IPS-NIHi11 (cell line): Measurements from ENCODE around the gene EIF4G3.
"Not testable (repeated sequence)": the region's sequence is repeated elsewhere in the genome, so short reads cannot be mapped to it uniquely, and the experiment has no call there.

Experiments
- DNase-seq: peaks from one replicate; pipeline ENCODE4 v3.0.0; 2012; ENCODE audit warnings: mixed read lengths, low spot score

The EIF4G3 gene

DNA sequence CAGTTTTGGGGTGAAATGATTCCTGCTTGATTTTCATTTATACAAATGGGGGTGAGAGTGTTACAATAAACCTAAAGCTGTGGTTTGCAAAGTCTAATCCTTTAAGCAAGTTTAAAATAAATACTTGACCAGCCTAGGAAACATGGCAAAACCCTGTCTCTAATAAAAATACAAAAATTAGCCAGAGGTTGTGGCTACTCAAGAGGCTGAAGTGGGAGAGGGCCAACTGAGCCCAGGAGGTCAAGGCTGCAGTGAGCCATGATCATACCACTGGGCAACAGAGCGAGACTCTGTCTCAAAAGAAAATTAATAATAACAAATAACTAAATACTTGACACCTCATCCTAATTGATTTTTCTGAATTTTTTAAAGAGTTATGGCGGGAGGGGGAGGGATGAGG is 110.8 kb downstream of the EIF4G3 start:
- DNase-seq, result no peak

DNA sequence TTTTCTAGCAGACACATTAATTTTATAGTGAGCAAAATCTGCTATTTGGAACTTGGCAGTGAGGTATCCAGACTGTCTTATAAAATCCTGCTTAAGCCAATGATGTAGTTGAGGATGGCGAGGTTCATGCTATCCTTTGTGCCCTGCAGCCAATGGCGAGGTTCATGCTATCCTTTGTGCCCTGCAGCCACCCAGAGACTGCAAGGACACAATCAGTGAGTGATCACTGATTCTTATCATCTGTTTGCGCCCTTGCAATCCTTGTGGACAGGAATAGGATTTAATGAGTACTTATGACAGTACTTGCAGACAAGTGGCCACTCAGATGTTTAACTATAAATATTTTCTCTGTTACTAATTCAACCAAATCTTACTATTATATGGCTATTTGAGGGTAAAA is 112.6 kb downstream of the EIF4G3 start:
- no peak for DNase-seq

GRCh38 chr1:21060523-21060922 is 116.2 kb downstream of the EIF4G3 start:
- DNase-seq, result no peak

DNA sequence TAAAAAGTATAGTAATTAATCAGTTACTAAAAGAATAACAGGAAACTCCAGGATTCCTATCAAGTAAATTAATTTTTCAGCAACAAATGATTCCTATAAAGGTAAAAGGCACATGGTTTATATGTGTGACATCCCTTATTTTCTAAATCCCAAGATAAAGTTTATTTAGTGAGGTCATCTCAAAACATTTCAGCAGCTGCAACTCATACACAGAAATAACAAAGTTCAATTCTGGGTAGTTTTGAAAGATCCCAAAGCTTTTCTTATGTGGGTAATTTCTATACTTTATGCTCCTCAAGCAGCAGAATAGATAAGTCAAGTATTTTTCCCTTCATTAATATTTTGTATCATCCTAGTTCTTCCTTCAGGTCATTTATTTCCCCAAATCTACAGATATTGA is 117.7 kb downstream of the EIF4G3 start:
- DNase-seq, result no peak

- no peak for DNase-seq
These were observed 118.5 kb downstream of the EIF4G3 start for GRCh38 chr1:21058035-21058793.

DNA sequence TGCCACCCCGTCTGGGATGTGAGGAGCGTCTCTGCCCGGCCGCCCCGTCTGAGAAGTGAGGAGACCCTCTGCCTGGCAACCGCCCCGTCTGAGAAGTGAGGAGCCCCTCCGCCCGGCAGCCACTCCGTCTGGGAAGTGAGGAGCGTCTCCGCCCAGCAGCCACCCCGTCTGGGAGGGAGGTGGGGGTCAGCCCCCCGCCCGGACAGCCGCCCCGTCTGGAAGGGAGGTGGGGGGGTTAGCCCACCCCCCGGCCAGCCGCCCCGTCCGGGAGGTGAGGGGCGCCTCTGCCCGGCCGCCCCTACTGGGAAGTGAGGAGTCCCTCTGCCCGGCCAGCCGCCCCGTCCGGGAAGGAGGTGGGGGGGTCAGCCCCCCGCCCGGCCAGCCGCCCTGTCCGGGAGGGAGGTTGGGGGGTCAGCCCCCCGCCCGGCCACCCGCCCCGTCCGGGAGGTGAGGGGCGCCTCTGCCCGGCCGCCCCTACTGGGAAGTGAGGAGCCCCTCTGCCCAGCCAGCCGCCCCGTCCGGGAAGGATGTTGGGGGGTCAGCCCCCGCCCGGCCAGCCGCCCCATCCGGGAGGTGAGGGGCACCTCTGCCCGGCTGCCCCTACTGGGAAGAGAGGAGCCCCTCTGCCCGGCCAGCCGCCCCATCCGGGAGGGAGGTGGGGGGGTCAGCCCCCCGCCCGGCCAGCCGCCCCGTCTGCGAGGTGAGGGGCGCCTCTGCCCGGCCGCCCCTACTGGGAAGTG is 123.3 kb downstream of the EIF4G3 start:
- DNase-seq, result not testable (repeated sequence)

DNA sequence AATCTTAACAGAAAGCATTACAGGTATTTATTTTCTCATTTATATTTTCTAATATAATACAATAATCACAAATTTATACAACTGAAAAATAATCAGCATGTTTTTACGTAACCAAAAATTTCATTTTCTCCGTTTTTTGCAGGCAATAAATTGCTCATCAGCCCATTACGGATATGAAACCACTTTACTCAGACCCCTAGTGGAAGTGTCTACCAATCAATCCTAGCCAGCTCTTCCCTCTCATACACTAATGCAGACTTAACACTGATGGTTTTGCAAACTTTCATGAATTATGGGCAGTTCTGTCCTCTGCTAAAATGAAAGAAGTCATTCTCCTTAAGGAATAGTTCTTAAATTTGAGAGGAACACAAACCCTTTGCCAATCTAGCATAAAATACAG is 124.7 kb downstream of the EIF4G3 start:
- no peak for DNase-seq

- no peak for DNase-seq
These were observed 125.4 kb downstream of the EIF4G3 start for GRCh38 chr1:21051177-21051825.

DNA sequence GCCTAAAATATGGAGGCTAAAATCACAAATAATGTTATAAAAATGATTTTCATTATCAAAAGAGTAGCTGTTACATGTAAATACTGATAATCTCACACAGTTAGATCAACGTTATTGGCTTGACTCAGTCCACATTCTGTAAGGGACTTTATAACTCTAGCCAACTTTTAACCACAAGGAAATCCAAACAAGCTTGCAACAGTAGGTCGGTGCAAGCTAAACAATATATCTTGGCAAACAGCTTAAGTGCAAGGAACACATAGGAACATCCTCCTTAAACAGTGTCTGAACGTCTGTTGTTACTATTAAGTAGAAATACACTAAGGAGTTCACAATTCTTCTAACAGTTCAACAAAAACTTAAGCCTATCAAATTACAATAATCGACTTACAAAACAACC is 126.7 kb downstream of the EIF4G3 start:
- no peak for DNase-seq

- no peak for DNase-seq
These were observed 128.2 kb downstream of the EIF4G3 start for GRCh38 chr1:21048462-21048861.

DNA sequence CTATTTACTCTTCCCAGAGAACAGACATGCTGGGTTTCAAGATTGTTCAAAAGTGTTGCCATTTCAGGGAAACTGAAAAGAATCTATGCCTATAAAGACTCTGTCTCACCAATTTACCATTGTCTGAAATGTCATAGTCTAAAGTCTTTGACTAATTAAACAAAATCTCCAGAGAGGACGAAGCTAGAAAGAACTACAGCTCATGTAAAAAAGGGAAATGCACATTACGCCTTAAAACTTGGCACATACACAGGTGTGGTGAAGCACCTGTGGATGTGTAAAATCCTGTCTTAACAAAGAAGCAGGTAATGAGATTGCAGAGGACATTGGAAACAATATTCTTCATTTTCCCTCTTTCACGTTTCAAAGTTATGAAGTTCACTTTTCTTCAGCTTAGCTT is 130.6 kb downstream of the EIF4G3 start:
- DNase-seq, result no peak

GRCh38 chr1:21045351-21045750 is 131.3 kb downstream of the EIF4G3 start:
- DNase-seq, result no peak

DNA sequence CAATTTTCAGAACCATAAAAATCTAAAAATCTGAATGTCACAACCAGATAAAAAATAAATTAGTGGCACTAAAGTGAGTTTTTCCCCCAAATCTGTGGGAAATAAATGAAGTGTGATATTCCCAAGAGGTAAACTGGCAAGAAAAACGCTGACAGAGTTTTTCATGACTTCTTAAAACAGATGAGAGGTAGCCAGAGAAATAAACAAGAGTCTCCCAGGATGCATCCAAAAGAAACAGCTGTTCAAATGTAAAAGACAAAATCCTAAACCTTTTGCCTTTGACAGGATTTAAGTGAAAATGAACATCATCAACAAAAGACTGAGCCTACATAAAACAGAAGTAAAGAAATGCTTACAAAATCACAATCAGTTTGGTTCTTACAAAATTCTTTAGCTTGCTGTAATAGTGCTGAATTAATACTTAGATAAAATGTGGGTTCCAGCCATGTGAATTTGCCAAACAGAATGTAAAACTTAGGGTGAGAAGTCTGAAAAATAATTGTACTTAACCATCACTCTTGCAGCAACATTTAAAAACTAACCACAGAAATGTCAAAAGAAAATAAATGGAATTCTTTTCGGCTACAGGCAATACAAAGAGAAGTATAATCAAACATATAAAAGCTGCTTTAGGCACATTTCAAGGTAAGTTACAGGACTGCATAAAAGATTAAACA is 133.6 kb downstream of the EIF4G3 start:
- DNase-seq, result no peak

- DNase-seq, result no peak
These were observed 135.2 kb downstream of the EIF4G3 start for GRCh38 chr1:21041541-21041940.

GRCh38 chr1:21037091-21037490 is 139.6 kb downstream of the EIF4G3 start:
- no peak for DNase-seq

GRCh38 chr1:21035794-21036193 is 140.9 kb downstream of the EIF4G3 start:
- DNase-seq, result no peak

DNA sequence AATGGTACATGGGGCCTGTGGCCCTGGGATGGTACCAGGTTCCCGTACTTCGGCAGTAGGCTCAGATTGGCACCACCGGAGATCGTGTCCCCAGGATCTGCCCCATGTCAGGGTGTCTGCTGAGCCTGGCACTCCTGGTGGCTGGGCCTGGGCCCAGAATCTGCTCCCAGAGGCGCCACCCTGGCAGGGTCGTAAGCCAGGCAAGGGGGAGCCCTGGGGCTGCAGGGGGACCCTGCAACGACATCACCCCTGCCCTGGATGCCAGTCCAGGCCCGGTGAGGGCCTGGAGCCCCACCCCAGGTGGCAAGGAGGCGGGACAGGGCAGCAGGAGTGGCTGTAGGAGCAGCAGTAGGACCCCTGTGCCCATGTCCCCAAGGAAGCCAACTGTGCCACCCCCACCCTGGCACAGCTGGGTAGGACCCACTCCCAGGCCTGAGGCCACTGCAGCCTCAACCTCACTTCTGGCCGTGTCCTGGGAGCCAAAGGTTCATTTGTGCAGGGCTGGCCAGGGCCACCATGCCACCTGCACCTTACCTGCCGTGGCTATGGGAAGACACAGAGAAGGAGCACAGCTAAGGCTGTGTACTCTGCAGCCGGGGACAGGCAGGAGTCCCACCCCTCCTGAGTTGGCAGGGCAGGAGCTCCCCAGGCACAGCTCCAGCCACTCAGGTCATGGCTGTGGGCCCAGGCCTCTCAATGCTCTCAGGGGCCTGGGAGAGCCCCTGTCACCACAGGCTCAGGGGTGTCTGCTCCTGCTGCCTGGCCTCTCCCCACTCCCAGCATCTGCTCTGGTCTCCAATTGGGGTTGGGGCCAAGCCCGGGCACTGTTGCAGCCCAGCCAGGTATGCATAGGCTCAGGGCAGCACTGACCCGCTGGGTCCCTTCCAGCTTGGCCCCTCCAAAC is 141.7 kb downstream of the EIF4G3 start:
- DNase-seq, result no peak

DNA sequence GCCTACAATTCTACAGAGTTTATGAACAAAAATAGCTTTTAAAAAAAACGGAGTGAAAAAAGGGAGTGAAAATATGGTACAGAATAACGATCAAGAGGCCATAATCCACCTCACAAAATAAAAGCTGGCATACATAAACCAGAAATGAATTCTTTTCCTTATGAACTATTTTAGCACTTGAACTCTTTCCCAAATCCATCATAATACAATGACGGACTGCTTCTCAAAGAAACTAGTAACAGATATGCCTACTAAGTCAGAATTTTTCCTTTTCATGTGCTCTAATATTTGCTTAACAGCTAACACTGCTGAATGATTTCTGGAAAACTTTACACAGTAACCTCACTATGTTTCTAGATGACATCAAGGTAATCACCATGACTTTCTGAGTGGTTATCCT is 144.0 kb downstream of the EIF4G3 start:
- DNase-seq, result no peak

DNA sequence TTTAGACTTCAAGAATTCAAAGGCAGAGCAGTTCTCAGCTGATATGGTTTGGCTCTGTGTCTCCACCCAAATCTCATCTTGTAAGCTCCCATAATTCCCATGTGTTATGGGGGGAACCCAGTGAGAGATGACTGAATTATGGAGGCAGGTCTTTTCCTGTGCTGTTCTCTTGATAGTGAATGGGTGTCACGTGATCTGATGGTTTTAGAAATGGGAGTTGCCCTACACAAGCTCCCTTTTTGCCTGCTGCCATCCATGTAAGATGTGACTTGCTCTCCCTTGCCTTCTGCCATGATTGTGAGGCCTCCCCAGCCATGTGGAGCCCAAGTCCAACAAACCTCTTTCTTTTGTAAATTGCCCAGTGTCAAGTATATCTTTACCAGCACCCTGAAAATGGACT is 146.5 kb downstream of the EIF4G3 start:
- no peak for DNase-seq

DNA sequence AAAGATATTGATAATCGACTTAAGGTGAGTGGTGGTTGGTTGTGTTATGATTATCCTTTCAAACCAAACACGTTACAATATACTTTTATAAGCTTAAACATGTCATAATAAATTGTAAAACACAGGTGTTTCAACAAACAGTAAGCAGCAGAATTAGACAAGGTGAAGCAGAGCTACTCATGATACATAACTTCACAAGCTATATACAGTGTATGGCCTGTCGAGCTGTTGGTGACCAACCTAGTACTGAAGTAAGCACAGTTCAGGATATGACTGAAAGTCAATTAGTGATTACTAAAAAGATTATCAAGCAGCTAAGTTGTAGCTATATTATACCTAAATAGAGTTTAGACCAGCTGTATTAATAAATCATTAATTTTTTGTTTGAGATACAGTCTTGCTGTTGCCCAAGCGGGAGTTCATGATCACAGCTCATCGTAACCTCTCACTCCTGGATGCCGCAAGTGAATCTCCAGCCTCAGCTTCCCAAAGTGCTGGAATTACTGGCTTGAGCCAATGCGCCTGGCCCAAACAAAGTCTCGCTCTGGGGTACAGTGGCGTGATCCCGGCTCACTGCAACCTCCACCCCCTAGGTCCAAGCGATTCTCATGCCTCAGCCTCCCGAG is 148.1 kb downstream of the EIF4G3 start:
- no peak for DNase-seq

GRCh38 chr1:21027805-21028204 is 148.9 kb downstream of the EIF4G3 start:
- no peak for DNase-seq
